Large intestine (tissue), 3 donors: ENCODE measurements around the gene KAZN. TPM values are rescaled to one million over a fixed set of nuclear protein-coding genes. Genes with fewer than 3 reads are reported as not detected.
"Not testable (repeated sequence)": the region's sequence is repeated elsewhere in the genome, so short reads cannot be mapped to it uniquely, and the experiment has no call there.

Experiments
- DNase-seq, 2 donors: peaks; one replicate each; pipeline versions ENCODE4 v3.0.0 to v3.0.0-alpha.2; 2013
- H3K27ac ChIP-seq: one replicate; pipeline ENCODE4 v1.5.1; 2013; ENCODE audit warnings: low read length
- H3K27me3 ChIP-seq: 2 replicates; pipeline ENCODE4 v1.6.1; 2013; ENCODE audit warnings: low read length; ENCODE audit not compliant: control insufficient read depth, insufficient read depth
- H3K36me3 ChIP-seq: 2 replicates; pipeline ENCODE4 v1.6.1; 2013; ENCODE audit warnings: low read length; ENCODE audit not compliant: control insufficient read depth, insufficient read depth
- H3K4me1 ChIP-seq: one replicate; pipeline ENCODE4 v1.6.1; 2013; ENCODE audit warnings: low read length; ENCODE audit not compliant: control insufficient read depth, insufficient read depth
- H3K4me3 ChIP-seq: one replicate; pipeline ENCODE4 v1.5.1; 2013; ENCODE audit warnings: low read length
- H3K9me3 ChIP-seq: one replicate; pipeline ENCODE4 v1.6.1; 2013; ENCODE audit warnings: mild to moderate bottlenecking, low read depth, low read length, moderate library complexity; ENCODE audit not compliant: control insufficient read depth
- WGBS: methylation state at CpG from one replicate; pipeline ENCODE4 v1.1.5; 2013; ENCODE audit warnings: low lambda C conversion rate; ENCODE audit not compliant: insufficient coverage; 5-methylcytosine and 5-hydroxymethylcytosine counted together
- polyA plus RNA-seq: library from polyadenylated mRNA; unstranded; fragments of 120-200 nt; gene quantifications from one replicate; pipeline ENCODE4 v1.2.1, GENCODE V29; 2013

The KAZN gene
- polyA plus RNA-seq, 1 donor = 30.4 TPM

- no CpG with 5 or more reads among the region's 10 CpGs for WGBS
- H3K9me3 ChIP-seq, H3K36me3 ChIP-seq, H3K27ac ChIP-seq, DNase-seq, H3K4me3 ChIP-seq, H3K27me3 ChIP-seq: not testable (repeated sequence)
- H3K4me1 ChIP-seq = peaks cover 34% of the 10 kb centered on the region
Measured at GRCh38 chr1:15135604-15136003, 537.1 kb downstream of the KAZN start.

GRCh38 chr1:15137809-15138208 is 539.3 kb downstream of the KAZN start:
- no CpG with 5 or more reads among the region's 6 CpGs for WGBS
- Histone ChIP-seq H3K9me3 (no peaks in the 10 kb centered on the region), H3K27ac (peak overlapping the region; percentile 50), H3K4me1 (peaks cover 36% of the 10 kb centered on the region), H3K4me3 (no peak overlapping the region), H3K36me3 (no peaks in the 10 kb centered on the region), H3K27me3 (no peaks in the 10 kb centered on the region)
- DNase-seq = peak in 1 of 2 donors; percentile 60

GRCh38 chr1:15139654-15140350 is 541.3 kb downstream of the KAZN start:
- WGBS = 20% methylated on average over 1 of the region's 15 CpGs
- Histone ChIP-seq H3K4me1 (peaks cover 27% of the 10 kb centered on the region), H3K27ac (peak overlapping the region; percentile 72), H3K27me3 (no peaks in the 10 kb centered on the region), H3K4me3 (no peak overlapping the region), H3K36me3 (no peaks in the 10 kb centered on the region), H3K9me3 (no peaks in the 10 kb centered on the region)
- peak in 1 of 2 donors; percentile 76 for DNase-seq

- Histone ChIP-seq H3K36me3 (no peaks in the 10 kb centered on the region), H3K4me1 (peaks cover 45% of the 10 kb centered on the region), H3K9me3 (no peaks in the 10 kb centered on the region), H3K27ac (no peak overlapping the region), H3K4me3 (no peak overlapping the region), H3K27me3 (no peaks in the 10 kb centered on the region)
- DNase-seq = no peak
- WGBS = no CpG with 5 or more reads among the region's 6 CpGs
Measured at GRCh38 chr1:15141935-15142539, 543.6 kb downstream of the KAZN start.

GRCh38 chr1:15145327-15145726 is 546.8 kb downstream of the KAZN start:
- DNase-seq = peak; percentile 42 to 58
- Histone ChIP-seq H3K27me3 (no peaks in the 10 kb centered on the region), H3K27ac (peak overlapping the region; percentile 25), H3K36me3 (no peaks in the 10 kb centered on the region), H3K9me3 (no peaks in the 10 kb centered on the region), H3K4me1 (peaks cover 23% of the 10 kb centered on the region), H3K4me3 (no peak overlapping the region)
- WGBS = no CpG with 5 or more reads among the region's 2 CpGs

- Histone ChIP-seq H3K9me3 (no peaks in the 10 kb centered on the region), H3K36me3 (no peaks in the 10 kb centered on the region), H3K27ac (no peak overlapping the region), H3K27me3 (no peaks in the 10 kb centered on the region), H3K4me1 (peaks cover 24% of the 10 kb centered on the region), H3K4me3 (no peak overlapping the region)
- no CpG with 5 or more reads among the region's 4 CpGs for WGBS
- no peak for DNase-seq
Measured at GRCh38 chr1:15146142-15146680, 547.7 kb downstream of the KAZN start.

GRCh38 chr1:15146971-15147376 is 548.5 kb downstream of the KAZN start:
- WGBS = no CpG with 5 or more reads among the region's 4 CpGs
- Histone ChIP-seq H3K36me3 (no peaks in the 10 kb centered on the region), H3K4me1 (peaks cover 30% of the 10 kb centered on the region), H3K27ac (no peak overlapping the region), H3K4me3 (no peak overlapping the region), H3K27me3 (no peaks in the 10 kb centered on the region), H3K9me3 (no peaks in the 10 kb centered on the region)
- DNase-seq = no peak

GRCh38 chr1:15148004-15148403 is 549.5 kb downstream of the KAZN start:
- no peak for DNase-seq
- Histone ChIP-seq H3K27me3 (no peaks in the 10 kb centered on the region), H3K27ac (peak overlapping the region; percentile 30), H3K36me3 (no peaks in the 10 kb centered on the region), H3K4me3 (no peak overlapping the region), H3K9me3 (no peaks in the 10 kb centered on the region), H3K4me1 (peaks cover 33% of the 10 kb centered on the region)
- no CpG with 5 or more reads among the region's 6 CpGs for WGBS

GRCh38 chr1:15148475-15148874 is 550.0 kb downstream of the KAZN start:
- H3K4me1 ChIP-seq = peaks cover 33% of the 10 kb centered on the region
- no peak for DNase-seq
- H3K27ac ChIP-seq = peak overlapping the region; percentile 57

GRCh38 chr1:15148941-15149340 is 550.5 kb downstream of the KAZN start:
- Histone ChIP-seq H3K4me3 (no peak overlapping the region), H3K4me1 (peaks cover 33% of the 10 kb centered on the region), H3K36me3 (no peaks in the 10 kb centered on the region), H3K27me3 (no peaks in the 10 kb centered on the region), H3K27ac (peak overlapping the region; percentile 57), H3K9me3 (no peaks in the 10 kb centered on the region)
- DNase-seq = no peak
- WGBS = no CpG with 5 or more reads among the region's 1 CpG

More at GRCh38 chr1:15148475-15148874, 550.0 kb downstream of the KAZN start:
- WGBS = no CpG with 5 or more reads among the region's 9 CpGs
- no peak overlapping the region for H3K4me3 ChIP-seq
- H3K9me3 ChIP-seq = no peaks in the 10 kb centered on the region
- H3K27me3 ChIP-seq = no peaks in the 10 kb centered on the region
- H3K36me3 ChIP-seq = no peaks in the 10 kb centered on the region
